ENCODE measurements around the gene CXXC5.

Gene CXXC5

DNA sequence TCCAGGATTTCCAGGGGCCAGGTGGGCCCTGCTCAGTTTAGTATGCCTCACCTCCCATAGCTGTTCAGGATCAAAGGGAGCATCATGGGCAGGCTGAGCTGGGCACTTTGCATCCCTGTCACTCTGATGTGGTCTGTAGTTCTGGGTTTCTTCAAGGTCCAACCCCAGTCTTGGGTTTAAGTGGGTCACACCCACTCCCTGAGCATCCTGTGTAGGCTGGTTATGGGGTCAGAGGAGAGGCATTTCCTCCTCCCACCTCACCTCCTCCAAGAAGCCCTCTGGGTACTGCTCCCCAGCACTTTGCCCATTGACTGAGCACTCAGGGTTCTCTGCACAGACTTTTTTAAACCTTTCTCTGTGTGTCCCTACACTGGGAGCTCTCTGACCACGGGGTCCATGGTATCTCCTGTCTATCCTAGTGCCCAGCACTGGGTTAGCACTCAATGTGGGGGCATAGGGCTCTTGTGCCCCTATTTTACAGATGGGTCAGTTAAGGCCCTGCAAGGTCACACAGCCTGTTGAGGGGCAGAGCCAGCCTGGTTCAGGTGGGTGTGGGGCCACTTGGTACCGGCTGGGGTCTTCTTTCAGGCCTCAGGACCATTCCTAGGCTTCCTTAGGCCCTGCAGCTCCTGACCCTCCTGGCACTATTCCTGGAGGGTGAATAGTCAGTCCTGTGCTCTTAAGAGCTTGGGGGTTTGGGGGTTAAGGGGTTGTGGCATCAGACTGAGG is 19.0 kb downstream of the CXXC5 start:
- FAIRE-seq: no peak

- no peak for FAIRE-seq
Measured at GRCh38 chr5:139667730-139668063, 19.5 kb downstream of the CXXC5 start.

- FAIRE-seq: no peak
Measured at GRCh38 chr5:139668064-139668880, 20.1 kb downstream of the CXXC5 start.

DNA sequence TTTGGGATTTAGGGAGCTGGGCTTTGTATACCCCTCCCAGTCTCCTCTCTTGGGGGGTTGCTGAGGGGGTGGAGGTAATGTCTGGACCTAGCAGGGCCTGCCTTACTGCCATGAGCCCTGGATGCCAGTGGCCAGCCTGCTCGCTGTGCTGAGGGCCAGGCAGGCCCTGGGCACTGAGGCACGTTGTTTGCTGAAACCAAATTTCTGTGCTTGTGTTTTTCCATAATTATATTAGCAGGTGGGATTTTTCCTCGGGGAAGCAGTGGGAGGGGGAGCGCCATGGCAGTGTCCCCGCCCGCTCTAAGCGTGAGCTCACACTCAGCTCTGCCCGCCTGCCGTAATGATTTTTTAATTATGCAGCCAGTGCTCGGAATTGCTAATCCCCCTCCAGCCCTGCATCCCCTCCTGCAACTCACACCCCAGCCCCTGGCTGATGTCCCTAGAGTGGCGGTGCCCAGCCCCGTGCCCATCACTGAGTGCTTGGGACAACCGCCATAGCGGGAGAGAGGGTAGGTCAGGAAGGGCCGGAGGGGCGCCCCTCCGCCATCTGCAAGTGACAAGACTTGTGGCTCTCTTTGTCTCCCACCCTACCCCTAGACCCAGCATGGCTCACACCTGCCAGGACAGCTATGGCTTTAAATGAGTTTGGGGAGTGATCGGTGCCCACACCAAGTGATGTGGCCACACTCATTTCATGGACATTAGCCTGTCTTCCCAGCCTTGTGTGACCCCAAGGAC is 20.9 kb downstream of the CXXC5 start:
- FAIRE-seq: no peak

- FAIRE-seq: no peak
Measured at GRCh38 chr5:139669662-139670368, 21.7 kb downstream of the CXXC5 start.

- no peak for FAIRE-seq
Measured at GRCh38 chr5:139670369-139671095, 22.4 kb downstream of the CXXC5 start.

DNA sequence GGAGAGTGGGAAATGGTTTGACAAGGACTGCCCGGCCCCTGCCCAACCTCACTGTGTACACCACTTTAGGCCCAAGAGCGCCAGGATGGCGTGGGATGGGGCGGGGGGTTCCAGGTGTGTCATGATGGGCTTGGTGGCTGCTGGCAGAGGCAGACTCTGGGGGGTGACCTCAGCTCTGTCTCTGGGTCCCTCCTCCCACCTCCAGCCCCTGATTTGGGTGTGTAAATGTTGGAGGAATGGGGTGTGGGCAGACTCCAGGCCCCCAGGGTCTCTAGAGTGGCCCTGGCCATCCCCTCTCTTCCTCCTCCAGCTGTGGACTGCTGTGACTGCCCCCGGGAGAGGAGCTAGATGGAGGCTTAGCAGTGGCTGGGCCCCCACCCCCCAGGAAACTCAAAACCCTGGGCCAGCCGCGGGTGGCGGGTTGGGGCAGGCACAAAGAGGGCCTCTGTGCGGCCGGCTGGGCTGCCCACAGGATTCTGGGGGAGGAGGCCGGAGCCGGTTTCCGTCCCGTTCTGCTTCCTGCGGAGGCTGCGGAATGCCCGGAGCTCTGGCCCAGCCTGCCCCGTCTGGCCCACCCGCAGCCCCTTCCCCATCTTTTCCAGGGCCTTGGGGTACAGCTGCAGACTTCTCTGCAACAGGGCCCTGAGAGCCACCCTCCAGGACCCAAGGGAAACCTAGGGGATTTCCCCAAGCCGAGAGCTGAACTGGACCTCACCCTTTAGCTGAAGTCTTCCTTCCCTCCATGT is 23.1 kb downstream of the CXXC5 start:
- FAIRE-seq: no peak

GRCh38 chr5:139675213-139675612 is 27.1 kb downstream of the CXXC5 start:
- no peak for FAIRE-seq

- no peak for FAIRE-seq
Measured at GRCh38 chr5:139675825-139676224, 27.7 kb downstream of the CXXC5 start.

DNA sequence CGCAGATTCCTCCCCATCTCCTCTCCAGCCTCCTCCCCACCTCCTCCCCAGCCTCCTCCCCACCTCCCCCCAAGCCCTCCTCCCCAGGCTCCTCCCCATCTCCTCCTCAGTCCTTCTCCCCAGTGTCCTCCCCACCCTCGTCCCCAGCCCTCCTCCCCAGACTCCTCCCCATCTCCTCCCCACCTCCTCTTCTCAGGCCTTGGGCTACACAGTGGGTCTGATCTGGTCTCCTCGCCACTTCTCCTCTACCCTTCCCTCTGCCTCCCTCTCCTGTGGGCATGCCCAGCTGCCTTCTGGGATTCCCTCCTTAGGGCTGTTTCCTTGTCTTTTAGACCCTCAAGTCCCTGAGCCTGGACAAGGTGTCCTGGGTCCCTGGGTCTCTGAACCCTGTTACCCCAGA is 28.3 kb downstream of the CXXC5 start:
- FAIRE-seq: no peak

DNA sequence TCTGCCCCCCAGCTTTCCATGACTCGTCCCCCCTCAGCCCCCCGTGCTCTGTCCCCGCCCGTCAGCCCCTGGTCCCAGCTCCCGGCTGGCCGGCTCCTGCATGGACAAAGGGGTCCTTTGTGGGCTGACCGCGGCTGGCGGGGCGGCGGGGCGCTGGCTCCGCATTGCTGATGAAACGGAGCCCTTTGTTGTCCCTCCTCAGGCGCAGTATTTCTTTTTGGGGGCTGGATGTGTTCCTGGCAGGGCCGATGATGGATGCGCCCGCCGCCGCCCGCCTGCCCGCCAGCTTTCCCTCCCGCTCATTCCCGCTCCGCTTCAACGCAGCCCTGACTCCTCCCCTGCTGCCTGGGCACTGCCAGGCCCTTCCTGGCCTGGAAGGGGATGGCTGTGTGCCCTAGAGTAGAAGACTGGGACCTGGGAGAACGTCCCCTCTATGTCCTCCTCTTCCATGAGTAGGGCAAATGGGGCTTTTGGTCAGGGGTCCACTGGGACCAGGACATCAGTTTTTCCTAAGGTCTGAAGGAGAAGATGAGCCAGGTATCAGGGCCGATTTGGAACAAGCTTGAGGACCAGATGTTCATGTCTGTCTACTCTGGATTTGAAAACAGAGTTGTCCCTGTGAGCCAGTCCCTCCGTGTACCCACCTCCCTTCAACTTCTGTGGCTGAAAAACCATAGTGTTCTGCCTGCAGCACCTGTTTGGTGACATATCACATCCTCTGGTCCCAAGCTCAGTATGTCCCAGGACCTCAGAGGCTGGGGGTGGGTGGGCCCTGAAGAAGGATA is 29.0 kb downstream of the CXXC5 start:
- no peak for FAIRE-seq

- no peak for FAIRE-seq
Measured at GRCh38 chr5:139677736-139678613, 29.8 kb downstream of the CXXC5 start.

- no peak for FAIRE-seq
Measured at GRCh38 chr5:139678751-139679750, 30.9 kb downstream of the CXXC5 start.

DNA sequence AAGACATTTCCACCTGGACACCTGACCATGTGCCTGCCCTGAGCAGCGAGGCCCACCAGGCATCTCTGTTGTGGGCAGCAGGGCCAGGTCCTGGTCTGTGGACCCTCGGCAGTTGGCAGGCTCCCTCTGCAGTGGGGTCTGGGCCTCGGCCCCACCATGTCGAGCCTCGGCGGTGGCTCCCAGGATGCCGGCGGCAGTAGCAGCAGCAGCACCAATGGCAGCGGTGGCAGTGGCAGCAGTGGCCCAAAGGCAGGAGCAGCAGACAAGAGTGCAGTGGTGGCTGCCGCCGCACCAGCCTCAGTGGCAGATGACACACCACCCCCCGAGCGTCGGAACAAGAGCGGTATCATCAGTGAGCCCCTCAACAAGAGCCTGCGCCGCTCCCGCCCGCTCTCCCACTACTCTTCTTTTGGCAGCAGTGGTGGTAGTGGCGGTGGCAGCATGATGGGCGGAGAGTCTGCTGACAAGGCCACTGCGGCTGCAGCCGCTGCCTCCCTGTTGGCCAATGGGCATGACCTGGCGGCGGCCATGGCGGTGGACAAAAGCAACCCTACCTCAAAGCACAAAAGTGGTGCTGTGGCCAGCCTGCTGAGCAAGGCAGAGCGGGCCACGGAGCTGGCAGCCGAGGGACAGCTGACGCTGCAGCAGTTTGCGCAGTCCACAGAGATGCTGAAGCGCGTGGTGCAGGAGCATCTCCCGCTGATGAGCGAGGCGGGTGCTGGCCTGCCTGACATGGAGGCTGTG is 32.4 kb downstream of the CXXC5 start:
- FAIRE-seq: no peak

GRCh38 chr5:139681112-139681458 is 32.9 kb downstream of the CXXC5 start:
- no peak for FAIRE-seq

DNA sequence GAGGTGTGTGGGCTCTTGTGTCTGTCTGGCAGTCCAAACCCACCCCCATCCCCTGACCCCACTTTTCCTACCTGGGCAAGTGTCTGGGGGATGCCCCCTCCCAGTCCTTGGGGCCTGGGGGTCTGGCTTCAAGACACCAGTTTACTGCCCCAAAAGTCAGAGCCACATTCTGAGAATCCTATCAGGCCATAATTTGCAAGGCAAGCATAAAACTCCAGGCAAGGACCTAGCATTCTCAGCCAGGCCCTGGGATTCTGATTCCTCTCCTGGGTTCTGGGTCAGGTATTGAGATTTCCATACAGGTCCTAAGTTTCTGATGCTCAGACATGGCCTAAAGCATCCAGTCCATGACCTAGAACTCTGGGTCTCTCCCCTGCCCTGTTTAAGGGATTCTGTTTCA is 33.3 kb downstream of the CXXC5 start:
- no peak for FAIRE-seq

DNA sequence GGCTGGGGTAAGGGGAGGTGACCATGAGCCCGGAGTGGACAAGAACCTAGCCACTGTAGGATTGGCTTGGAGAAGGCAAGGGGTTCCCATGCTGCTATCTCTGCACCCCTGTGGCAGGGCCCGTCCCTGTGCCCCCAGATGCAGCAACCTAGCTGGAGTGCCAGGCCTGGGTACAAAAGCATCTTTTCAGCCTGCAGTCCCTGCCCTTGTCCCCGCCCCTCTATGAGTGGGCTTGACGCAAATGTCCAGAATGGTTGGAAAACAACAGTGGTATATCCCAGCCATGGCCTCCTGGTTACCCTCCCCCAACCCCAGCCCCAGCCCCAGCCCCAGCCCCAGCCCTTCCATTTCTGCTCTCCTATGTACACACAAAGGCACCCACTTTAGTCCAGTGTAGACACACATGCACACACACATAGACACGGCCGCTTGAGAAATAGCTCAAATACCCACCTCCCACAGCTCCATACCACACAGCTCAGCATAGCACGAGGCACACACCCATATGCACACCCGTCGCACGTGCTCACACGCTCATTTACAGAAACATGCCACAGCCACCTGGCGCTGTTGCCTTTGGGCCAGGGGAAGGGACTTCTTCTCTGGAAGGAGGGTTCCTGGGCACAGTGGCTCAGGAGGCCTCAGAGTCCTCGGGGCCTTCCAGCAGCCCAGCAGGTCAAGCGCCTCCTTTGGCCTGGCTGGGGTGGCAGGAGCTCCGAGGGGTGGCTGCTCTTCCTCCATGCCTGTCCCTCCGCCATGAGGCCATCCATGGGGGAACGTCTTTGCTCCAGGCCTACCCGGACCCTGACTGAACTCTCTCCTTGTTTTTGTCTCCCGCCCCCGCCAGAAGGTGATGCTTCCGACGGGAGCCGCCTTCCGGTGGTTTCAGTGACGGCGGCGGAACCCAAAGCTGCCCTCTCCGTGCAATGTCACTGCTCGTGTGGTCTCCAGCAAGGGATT is 34.1 kb downstream of the CXXC5 start:
- no peak for FAIRE-seq
